ENCODE results near the gene DALRD3. TPM values are rescaled to one million over a fixed set of nuclear protein-coding genes. Genes with fewer than 3 reads are reported as not detected.

The DALRD3 gene
- total RNA-seq, 1 experiment from 2014 or later = 13.2 TPM

- intact Hi-C loops (cut with micrococcal nuclease; ENCODE audit: unreplicated experiment) = no loop called here
- ChIA-PET CTCF (no interaction called here), POLR2A (ENCODE audit: low non-redundant PET) (no interaction called here)
- no peaks in the 10 kb centered on the region for H3K4me1 ChIP-seq (ENCODE audit: insufficient read depth, low read length, poor library complexity, severe bottlenecking)
- no TSS peak for BruUV-seq (replicated peaks)
- no peaks in the 10 kb centered on the region for H3K27me3 ChIP-seq (replicated peaks; ENCODE audit: insufficient read depth, low read depth, low read length, poor library complexity)
- no peak for DNase-seq (ENCODE audit: low spot score)
- H3K9me3 ChIP-seq (ENCODE audit: low read depth, low read length, poor library complexity, severe bottlenecking) = no peaks in the 10 kb centered on the region
- TF ChIP-seq EZH2 (IDR thresholded peaks at IDR 0.05; ENCODE audit: borderline replicate concordance, low read depth, low read length, poor library complexity, severe bottlenecking) (no peak), CTCF (conservative IDR thresholded peaks at IDR 0.05; ENCODE audit: low read depth, low read length) (no peak)
- no peak overlapping the region for H3K4me3 ChIP-seq (ENCODE audit: low read depth, low read length, poor library complexity, severe bottlenecking)
- H3K27ac ChIP-seq (ENCODE audit: low read depth, low read length, poor library complexity, severe bottlenecking) = no peak overlapping the region
- H3K36me3 ChIP-seq (ENCODE audit: insufficient read depth, low read length, poor library complexity, severe bottlenecking) = peaks cover 16% of the 10 kb centered on the region
Observed at GRCh38 chr3:49016414-49017228, 1.8 kb downstream of the DALRD3 start.

GRCh38 chr3:49015765-49016164 is 2.6 kb downstream of the DALRD3 start:
- peaks cover 16% of the 10 kb centered on the region for H3K36me3 ChIP-seq (ENCODE audit: insufficient read depth, low read length, poor library complexity, severe bottlenecking)
- CTCF ChIA-PET = no interaction called here
- intact Hi-C loops (cut with micrococcal nuclease; ENCODE audit: unreplicated experiment) = no loop called here
- no peak for DNase-seq (ENCODE audit: low spot score)
- H3K27me3 ChIP-seq (replicated peaks; ENCODE audit: insufficient read depth, low read depth, low read length, poor library complexity) = no peaks in the 10 kb centered on the region
- TF ChIP-seq CTCF (conservative IDR thresholded peaks at IDR 0.05; ENCODE audit: low read depth, low read length) (no peak), EZH2 (IDR thresholded peaks at IDR 0.05; ENCODE audit: borderline replicate concordance, low read depth, low read length, poor library complexity, severe bottlenecking) (no peak)
- H3K4me3 ChIP-seq (ENCODE audit: low read depth, low read length, poor library complexity, severe bottlenecking) = no peak overlapping the region
- H3K27ac ChIP-seq (ENCODE audit: low read depth, low read length, poor library complexity, severe bottlenecking) = no peak overlapping the region
- no peaks in the 10 kb centered on the region for H3K4me1 ChIP-seq (ENCODE audit: insufficient read depth, low read length, poor library complexity, severe bottlenecking)
- no TSS peak for BruUV-seq (replicated peaks)
- no peaks in the 10 kb centered on the region for H3K9me3 ChIP-seq (ENCODE audit: low read depth, low read length, poor library complexity, severe bottlenecking)
- POLR2A ChIA-PET (ENCODE audit: low non-redundant PET) = no interaction called here

GRCh38 chr3:49015072-49015471 is 3.3 kb downstream of the DALRD3 start:
- Histone ChIP-seq H3K27me3 (replicated peaks; ENCODE audit: insufficient read depth, low read depth, low read length, poor library complexity) (no peaks in the 10 kb centered on the region), H3K27ac (ENCODE audit: low read depth, low read length, poor library complexity, severe bottlenecking) (no peak overlapping the region), H3K36me3 (ENCODE audit: insufficient read depth, low read length, poor library complexity, severe bottlenecking) (peaks cover 16% of the 10 kb centered on the region), H3K9me3 (ENCODE audit: low read depth, low read length, poor library complexity, severe bottlenecking) (no peaks in the 10 kb centered on the region), H3K4me3 (ENCODE audit: low read depth, low read length, poor library complexity, severe bottlenecking) (no peak overlapping the region), H3K4me1 (ENCODE audit: insufficient read depth, low read length, poor library complexity, severe bottlenecking) (no peaks in the 10 kb centered on the region)
- no peak for DNase-seq (ENCODE audit: low spot score)
- TF ChIP-seq EZH2 (IDR thresholded peaks at IDR 0.05; ENCODE audit: borderline replicate concordance, low read depth, low read length, poor library complexity, severe bottlenecking) (no peak), CTCF (conservative IDR thresholded peaks at IDR 0.05; ENCODE audit: low read depth, low read length) (no peak)
- ChIA-PET CTCF (no interaction called here), POLR2A (ENCODE audit: low non-redundant PET) (no interaction called here)
- BruUV-seq (replicated peaks) = no TSS peak
- intact Hi-C loops (cut with micrococcal nuclease; ENCODE audit: unreplicated experiment) = no loop called here

All from A673 (cell line).